GM23338 (cell line): ENCODE measurements around the gene SPATA25.

Experiments
- CTCF ChIP-seq, 2 experiments: fragments of 200-600 bp in 1 of 2; sonication (generic) in 1 of 2; conservative IDR thresholded peaks; 2 replicates each; pipeline versions ENCODE4 v1.5.1 to v1.6.1; 2016 to 2017; ENCODE audit warnings: antibody characterized with exemption in 2 of 2, low read depth in 2 of 2, mild to moderate bottlenecking in 2 of 2, moderate library complexity in 1 of 2
- EZH2 ChIP-seq: fragments of 200-600 bp; sonication (generic); IDR thresholded peaks from one replicate; pipeline ENCODE4 v1.8.0; 2017; ENCODE audit warnings: antibody characterized with exemption, mild to moderate bottlenecking, low read depth; ENCODE audit not compliant: unreplicated experiment
- EZH2phosphoT487 ChIP-seq: fragments of 200-600 bp; sonication (generic); IDR thresholded peaks from one replicate; pipeline ENCODE4 v1.8.1; 2018; ENCODE audit warnings: antibody characterized with exemption; ENCODE audit not compliant: unreplicated experiment
- POLR2AphosphoS5 ChIP-seq: IDR thresholded peaks from 2 replicates; pipeline ENCODE4 v1.6.1; 2016; ENCODE audit warnings: antibody characterized with exemption, low read depth

- TF ChIP-seq CTCF (conservative IDR thresholded peaks at IDR 0.05; ENCODE audit: low read depth in 2 of 2) = no peak
- TF ChIP-seq EZH2 = no peak
- TF ChIP-seq POLR2AphosphoS5 = no peak
- TF ChIP-seq EZH2phosphoT487 = no peak
Measured at GRCh38 chr20:45882469-45883099, 4.8 kb downstream of the SPATA25 start.
